ENCODE data around the gene GRM5.
"Not testable (repeated sequence)": the region's sequence is repeated elsewhere in the genome, so short reads cannot be mapped to it uniquely, and the experiment has no call there.

The GRM5 gene

GRCh38 chr11:88507771-88508417, 557.9 kb downstream of the GRM5 start:
- DNase-seq (ENCODE audit: low read depth in 2 of 2) = no peak

- DNase-seq (ENCODE audit: low read depth in 2 of 2) = no peak
Measured at GRCh38 chr11:88501541-88501940, 564.2 kb downstream of the GRM5 start.

GRCh38 chr11:88495836-88496235, 569.9 kb downstream of the GRM5 start:
- no peak for DNase-seq (ENCODE audit: low read depth in 2 of 2)

- DNase-seq (ENCODE audit: low read depth in 2 of 2) = no peak
Measured at GRCh38 chr11:88494848-88495247, 570.9 kb downstream of the GRM5 start.

GRCh38 chr11:88491674-88492073, 574.1 kb downstream of the GRM5 start:
- DNase-seq (ENCODE audit: low read depth in 2 of 2) = no peak

GRCh38 chr11:88489030-88489429, 576.8 kb downstream of the GRM5 start:
- DNase-seq (ENCODE audit: low read depth in 2 of 2) = no peak

GRCh38 chr11:88487646-88488045, 578.1 kb downstream of the GRM5 start:
- no peak for DNase-seq (ENCODE audit: low read depth in 2 of 2)

GRCh38 chr11:88484873-88485621, 580.7 kb downstream of the GRM5 start:
- DNase-seq (ENCODE audit: low read depth in 2 of 2) = no peak

GRCh38 chr11:88482871-88483301, 582.9 kb downstream of the GRM5 start:
- no peak for DNase-seq (ENCODE audit: low read depth in 2 of 2)

GRCh38 chr11:88480223-88480622, 585.6 kb downstream of the GRM5 start:
- no peak for DNase-seq (ENCODE audit: low read depth in 2 of 2)

GRCh38 chr11:88478136-88478815, 587.5 kb downstream of the GRM5 start:
- DNase-seq (ENCODE audit: low read depth in 2 of 2) = no peak

- DNase-seq (ENCODE audit: low read depth in 2 of 2) = no peak
Measured at GRCh38 chr11:88475991-88476418, 589.8 kb downstream of the GRM5 start.

GRCh38 chr11:88474655-88475054, 591.1 kb downstream of the GRM5 start:
- no peak for DNase-seq (ENCODE audit: low read depth in 2 of 2)

- no peak for DNase-seq (ENCODE audit: low read depth in 2 of 2)
Measured at GRCh38 chr11:88469561-88470225, 596.1 kb downstream of the GRM5 start.

GRCh38 chr11:88464528-88464927, 601.3 kb downstream of the GRM5 start:
- DNase-seq (ENCODE audit: low read depth in 2 of 2) = no peak

- not testable (repeated sequence) for DNase-seq (ENCODE audit: low read depth in 2 of 2)
Measured at GRCh38 chr11:88463301-88463700, 602.5 kb downstream of the GRM5 start.

- not testable (repeated sequence) for DNase-seq (ENCODE audit: low read depth in 2 of 2)
Measured at GRCh38 chr11:88458047-88458446, 607.7 kb downstream of the GRM5 start.

- DNase-seq (ENCODE audit: low read depth in 2 of 2) = no peak
Measured at GRCh38 chr11:88455974-88456373, 609.8 kb downstream of the GRM5 start.

- no peak for DNase-seq (ENCODE audit: low read depth in 2 of 2)
Measured at GRCh38 chr11:88454881-88455280, 610.9 kb downstream of the GRM5 start.

Measured in stimulated activated CD8-positive, alpha-beta memory T cell treated with anti-CD3 and anti-CD28 coated beads, Interleukin-15, amount 100 ng/mL, for 4 hours (primary cell).